ENCODE measurements around the gene MYOC.
"Not testable (repeated sequence)": the region's sequence is repeated elsewhere in the genome, so short reads cannot be mapped to it uniquely, and the experiment has no call there.

MYOC gene

GRCh38 chr1:171600862-171601261, 51.6 kb downstream of the MYOC start:
- no peak for DNase-seq

GRCh38 chr1:171600310-171600709, 52.2 kb downstream of the MYOC start:
- DNase-seq: not testable (repeated sequence)

- no peak for DNase-seq
These were observed 55.3 kb downstream of the MYOC start for GRCh38 chr1:171597203-171597602.

GRCh38 chr1:171596705-171597104, 55.8 kb downstream of the MYOC start:
- no peak for DNase-seq

DNA sequence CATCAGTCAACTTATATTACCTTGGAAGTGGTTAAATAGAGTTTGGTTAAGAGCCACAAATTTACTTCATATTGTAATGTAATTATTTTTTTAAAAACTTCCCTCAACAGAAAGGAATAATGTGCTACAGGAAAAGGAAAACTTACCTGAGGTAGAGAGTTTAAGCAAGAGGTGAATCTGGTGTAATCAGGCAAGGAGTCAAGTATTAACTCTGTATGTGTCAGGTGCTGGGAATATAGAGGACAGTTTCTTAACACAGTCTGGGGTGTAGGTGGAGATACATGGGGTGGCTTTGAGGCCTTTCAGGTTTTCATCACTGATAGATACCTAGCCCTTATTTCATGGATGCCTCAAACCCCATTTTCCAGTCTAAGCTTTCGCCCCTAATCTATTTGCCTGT, 56.4 kb downstream of the MYOC start:
- no peak for DNase-seq

GRCh38 chr1:171595324-171595723, 57.2 kb downstream of the MYOC start:
- no peak for DNase-seq

GRCh38 chr1:171590022-171590421, 62.5 kb downstream of the MYOC start:
- DNase-seq: no peak

GRCh38 chr1:171588230-171588629, 64.3 kb downstream of the MYOC start:
- no peak for DNase-seq

DNA sequence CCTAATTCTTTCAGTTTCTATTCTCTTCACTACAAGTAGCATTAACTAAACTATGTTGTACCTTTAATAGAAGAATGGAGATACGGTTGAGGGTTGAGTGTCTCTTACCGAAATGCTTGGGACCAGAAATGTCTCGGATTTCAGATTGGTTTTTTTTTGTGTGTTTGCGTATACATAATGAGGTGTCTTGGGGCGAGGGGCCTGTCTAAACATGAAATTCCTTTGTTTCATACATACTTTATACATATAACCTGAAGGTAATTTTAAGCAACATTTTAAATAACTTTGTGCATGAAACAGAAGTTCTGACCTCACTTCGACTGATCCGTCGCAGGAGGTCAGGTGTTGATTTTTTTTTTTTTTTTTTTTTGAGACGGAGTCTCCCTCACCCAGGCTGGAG, 66.8 kb downstream of the MYOC start:
- DNase-seq: no peak
